ENCODE measurements around the gene RILP.

GRCh38 chr17:1684378-1685189, 34.9 kb upstream of the RILP start, which contains the start of gene PRPF8:
- no peak for TF ChIP-seq CTCF (conservative IDR thresholded peaks at IDR 0.05 in 1 of 2, IDR thresholded peaks at IDR 0.05 in 1 of 2; ENCODE audit: low read depth in 1 of 2, low read length in 2 of 2)
- no peak for TF ChIP-seq EZH2 (IDR thresholded peaks at IDR 0.05; ENCODE audit: low read length, missing control alignments)
